ENCODE data around the gene SPG21. TPM values are rescaled to one million over a fixed set of nuclear protein-coding genes. Genes with fewer than 3 reads are reported as not detected.

SPG21 gene
- total and polyA plus RNA-seq, 2 of the 13 experiments (the other 11 are each of a cell fraction or from before 2014, with no cell fraction given), result 36.7 to 42.4 TPM

- TF ChIP-seq ZSCAN9 (CRISPR knock-in tag; IDR thresholded peaks at IDR 0.05; ENCODE audit: borderline replicate concordance), result 0 out of 2 replicates have a peak, but pooled peaks have one; percentile 57
- no peak for TF ChIP-seq WIZ (CRISPR knock-in tag; IDR thresholded peaks at IDR 0.05)
- TF ChIP-seq NCOA2 (CRISPR knock-in tag; IDR thresholded peaks at IDR 0.05), result peak; percentile 42; the same call in 1 of the 2 replicates
- TF ChIP-seq ARID5B (CRISPR knock-in tag; IDR thresholded peaks at IDR 0.05), result peak; percentile 65
- TF ChIP-seq TCF7 (IDR thresholded peaks at IDR 0.05; ENCODE audit: low read depth), result 0 out of 2 replicates have a peak, but pooled peaks have one; percentile 10
- peak; percentile 58; the same call in 1 of the 2 replicates for TF ChIP-seq GATAD2A (CRISPR knock-in tag; IDR thresholded peaks at IDR 0.05)
- TF ChIP-seq ZNF282 (IDR thresholded peaks at IDR 0.05; ENCODE audit: partially characterized antibody), result no peak
- no peak for TF ChIP-seq ZNF691 (CRISPR knock-in tag; IDR thresholded peaks at IDR 0.05; ENCODE audit: borderline replicate concordance, low read depth)
- peak; percentile 65 for TF ChIP-seq TEAD3 (CRISPR knock-in tag; optimal IDR thresholded peaks at IDR 0.05; ENCODE audit: borderline replicate concordance)
- no peak for TF ChIP-seq REST (IDR thresholded peaks at IDR 0.05; ENCODE audit: borderline replicate concordance in 1 of 2, low read depth in 1 of 2, low read length in 2 of 2)
These were observed 4.2 kb downstream of the SPG21 start (continued) for GRCh38 chr15:64985366-64986033.
